ENCODE measurements around the gene DMD. TPM values are rescaled to one million over a fixed set of nuclear protein-coding genes. Genes with fewer than 3 reads are reported as not detected.

The DMD gene
- total and polyA plus RNA-seq, 3 experiments from 2014 or later: 0.03 to 0.48 (median 0.40) TPM

DNA sequence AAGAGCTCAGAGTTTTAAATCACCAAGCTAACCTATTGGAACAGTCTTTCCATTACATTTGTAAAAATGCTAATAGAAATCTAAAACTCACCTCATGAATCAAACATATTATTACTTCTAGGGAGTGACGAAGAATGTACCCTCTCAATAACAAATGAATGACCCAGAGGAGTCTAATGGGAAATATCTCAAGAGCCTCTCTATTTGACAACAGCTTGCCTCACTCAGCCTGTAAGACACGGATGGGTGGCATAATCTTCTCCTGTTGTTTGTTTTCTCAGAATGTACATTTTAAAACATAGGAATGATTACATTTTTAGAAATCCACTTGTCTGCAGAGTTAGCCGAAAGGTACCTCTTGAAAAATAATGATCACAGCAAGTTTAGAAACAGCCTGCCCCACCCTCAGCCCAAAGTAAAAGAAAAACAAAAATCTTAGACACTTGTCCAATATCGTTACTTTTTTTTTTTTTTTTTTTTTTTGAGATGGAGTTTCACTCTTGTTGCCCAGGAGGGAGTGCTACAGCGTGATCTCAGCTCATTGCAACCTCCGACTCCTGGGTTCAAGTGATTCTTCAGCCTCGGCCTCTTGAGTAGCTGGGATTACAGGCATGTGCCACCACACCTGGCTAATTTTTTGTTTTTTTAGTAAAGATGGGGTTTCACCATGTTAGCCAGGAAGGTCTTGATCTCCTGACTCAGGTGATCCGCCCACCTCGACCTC, 1955.9 kb downstream of the DMD start:
- Mint-ChIP-seq H3K4me1 (no peaks in the 10 kb centered on the region), H3K27ac (no peak overlapping the region), H3K4me3 (no peak overlapping the region), H3K36me3 (no peaks in the 10 kb centered on the region), H3K27me3 (peaks cover 0 to 5% of the 10 kb centered on the region in 2 donors), H3K9me3 (peaks cover 0 to 2% (median 0%) of the 10 kb centered on the region in 5 donors)
- H3K36me3 ChIP-seq (ENCODE audit: insufficient read depth, low read length): no peaks in the 10 kb centered on the region
- H3K27me3 ChIP-seq (ENCODE audit: insufficient read depth, low read length, poor library complexity, severe bottlenecking): no peaks in the 10 kb centered on the region
- no peak overlapping the region for H3K4me3 ChIP-seq (ENCODE audit: low read length)
- no peaks in the 10 kb centered on the region for H3K9me3 ChIP-seq (ENCODE audit: low read length)
- no peaks in the 10 kb centered on the region for H3K4me1 ChIP-seq (ENCODE audit: insufficient read depth, low read length)
- H3K27ac ChIP-seq (ENCODE audit: low read depth, low read length): no peak overlapping the region
- CTCF ChIA-PET: no interaction called here
- POLR2A ChIA-PET: no interaction called here
- no peak for DNase-seq

DNA sequence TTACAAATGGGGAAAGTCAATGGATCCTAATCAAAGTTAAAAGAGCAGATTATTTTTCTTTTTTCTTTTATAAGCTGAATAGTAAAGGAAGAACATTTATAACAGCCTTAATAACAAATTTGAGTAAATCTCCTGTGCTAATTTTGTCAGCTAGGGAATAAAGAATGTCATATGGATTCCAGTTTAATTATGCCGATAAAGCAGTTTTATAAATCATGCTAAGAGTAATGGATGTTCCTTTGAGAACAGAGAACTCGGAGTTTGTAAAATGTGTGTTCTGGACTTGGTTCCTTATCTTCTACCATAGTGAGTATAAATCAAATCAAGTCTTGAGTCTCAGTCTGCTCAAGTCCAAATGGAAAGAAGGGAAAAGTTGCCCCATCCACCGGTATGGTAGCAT, 1959.2 kb downstream of the DMD start:
- Histone ChIP-seq H3K4me3 (ENCODE audit: low read length) (no peak overlapping the region), H3K27ac (ENCODE audit: low read depth, low read length) (no peak overlapping the region), H3K9me3 (ENCODE audit: low read length) (no peaks in the 10 kb centered on the region), H3K36me3 (ENCODE audit: insufficient read depth, low read length) (no peaks in the 10 kb centered on the region), H3K4me1 (ENCODE audit: insufficient read depth, low read length) (no peaks in the 10 kb centered on the region), H3K27me3 (ENCODE audit: insufficient read depth, low read length, poor library complexity, severe bottlenecking) (no peaks in the 10 kb centered on the region)
- no peak for DNase-seq
- ChIA-PET CTCF (no interaction called here), POLR2A (no interaction called here)
- Mint-ChIP-seq H3K9me3 (peaks cover 0 to 11% (median 0%) of the 10 kb centered on the region in 5 donors), H3K4me1 (no peaks in the 10 kb centered on the region), H3K4me3 (no peak overlapping the region), H3K27ac (no peak overlapping the region), H3K36me3 (no peaks in the 10 kb centered on the region), H3K27me3 (peaks cover 0 to 5% of the 10 kb centered on the region in 2 donors)

DNA sequence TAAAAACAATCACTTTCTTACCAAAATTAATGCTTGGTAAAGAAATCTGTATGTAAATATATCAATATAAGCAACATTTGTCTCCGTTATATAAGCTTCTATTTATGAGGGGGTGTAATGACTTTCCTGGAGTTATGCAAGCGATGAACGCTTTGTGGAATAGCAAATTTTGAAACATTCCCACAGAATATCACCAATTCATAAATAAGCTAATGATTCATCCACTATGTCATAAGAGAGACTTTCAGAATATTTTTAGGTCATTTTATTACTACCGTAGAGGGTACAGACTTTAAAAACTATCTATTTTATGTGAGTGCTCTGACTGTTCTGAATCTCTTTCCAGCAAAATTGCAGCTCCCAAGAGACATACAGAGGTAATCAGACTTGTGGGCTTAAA, 1960.0 kb downstream of the DMD start:
- no peak overlapping the region for H3K4me3 ChIP-seq (ENCODE audit: low read length)
- Mint-ChIP-seq H3K36me3 (no peaks in the 10 kb centered on the region), H3K27ac (no peak overlapping the region), H3K4me3 (no peak overlapping the region), H3K9me3 (peaks cover 0 to 11% (median 0%) of the 10 kb centered on the region in 5 donors), H3K27me3 (peaks cover 0 to 3% of the 10 kb centered on the region in 2 donors), H3K4me1 (no peaks in the 10 kb centered on the region)
- no peak overlapping the region for H3K27ac ChIP-seq (ENCODE audit: low read depth, low read length)
- H3K27me3 ChIP-seq (ENCODE audit: insufficient read depth, low read length, poor library complexity, severe bottlenecking): no peaks in the 10 kb centered on the region
- POLR2A ChIA-PET: no interaction called here
- CTCF ChIA-PET: no interaction called here
- no peaks in the 10 kb centered on the region for H3K4me1 ChIP-seq (ENCODE audit: insufficient read depth, low read length)
- H3K36me3 ChIP-seq (ENCODE audit: insufficient read depth, low read length): no peaks in the 10 kb centered on the region
- H3K9me3 ChIP-seq (ENCODE audit: low read length): no peaks in the 10 kb centered on the region
- DNase-seq: no peak

DNA sequence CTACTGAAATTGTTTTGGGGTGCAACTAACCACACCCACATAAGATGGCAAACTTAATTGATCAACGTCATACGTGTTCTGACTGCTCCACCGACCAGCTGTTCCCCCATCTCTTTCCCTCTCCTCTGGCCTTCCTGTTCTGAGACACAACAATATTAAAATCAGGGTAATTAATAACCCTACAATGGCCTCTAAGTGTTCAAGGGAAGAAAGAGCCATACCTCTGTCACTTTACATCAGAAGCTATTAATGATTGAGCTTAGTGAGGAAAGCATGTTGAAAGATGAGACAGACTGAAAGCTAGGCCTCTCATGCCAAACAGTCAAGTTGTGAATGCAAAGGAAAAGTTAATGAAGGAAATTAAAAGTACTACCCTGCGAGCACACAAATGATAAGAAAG, 1965.6 kb downstream of the DMD start:
- Histone ChIP-seq H3K4me1 (ENCODE audit: insufficient read depth, low read length) (no peaks in the 10 kb centered on the region), H3K27me3 (ENCODE audit: insufficient read depth, low read length, poor library complexity, severe bottlenecking) (no peaks in the 10 kb centered on the region), H3K9me3 (ENCODE audit: low read length) (no peaks in the 10 kb centered on the region), H3K4me3 (ENCODE audit: low read length) (no peak overlapping the region), H3K27ac (ENCODE audit: low read depth, low read length) (no peak overlapping the region), H3K36me3 (ENCODE audit: insufficient read depth, low read length) (no peaks in the 10 kb centered on the region)
- no peaks in the 10 kb centered on the region for H3K36me3 Mint-ChIP-seq
- H3K4me3 Mint-ChIP-seq: no peak overlapping the region
- ChIA-PET POLR2A (no interaction called here), CTCF (no interaction called here)
- DNase-seq: no peak
- no peak overlapping the region for H3K27ac Mint-ChIP-seq
- peaks cover 0 to 8% (median 0%) of the 10 kb centered on the region in 5 donors for H3K9me3 Mint-ChIP-seq
- H3K27me3 Mint-ChIP-seq: peaks cover 0 to 2% of the 10 kb centered on the region in 2 donors
- H3K4me1 Mint-ChIP-seq: no peaks in the 10 kb centered on the region

DNA sequence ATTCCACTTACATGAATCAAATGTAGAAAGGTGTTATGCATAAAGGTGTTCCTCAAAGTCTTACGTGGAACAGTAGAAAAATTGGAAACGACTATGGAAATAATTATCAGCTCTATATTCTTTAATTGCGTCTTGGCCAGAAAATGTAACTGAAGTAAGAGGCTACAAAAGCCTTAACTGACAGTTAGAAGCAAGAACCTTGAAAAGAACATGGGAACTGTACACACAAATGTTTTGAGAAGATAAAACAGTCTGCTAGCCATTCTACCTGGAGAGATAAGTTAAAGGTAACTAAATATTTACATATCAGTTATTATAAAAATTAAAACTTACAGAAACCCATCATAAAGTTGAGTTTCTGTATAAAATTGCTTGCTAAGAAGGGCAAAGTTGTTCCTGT, 1967.5 kb downstream of the DMD start:
- Mint-ChIP-seq H3K4me3 (no peak overlapping the region), H3K27ac (no peak overlapping the region), H3K27me3 (peaks cover 0 to 2% of the 10 kb centered on the region in 2 donors), H3K36me3 (no peaks in the 10 kb centered on the region), H3K4me1 (no peaks in the 10 kb centered on the region), H3K9me3 (peaks cover 0 to 7% (median 0%) of the 10 kb centered on the region in 5 donors)
- Histone ChIP-seq H3K4me3 (ENCODE audit: low read length) (no peak overlapping the region), H3K27ac (ENCODE audit: low read depth, low read length) (no peak overlapping the region), H3K36me3 (ENCODE audit: insufficient read depth, low read length) (no peaks in the 10 kb centered on the region), H3K9me3 (ENCODE audit: low read length) (no peaks in the 10 kb centered on the region), H3K4me1 (ENCODE audit: insufficient read depth, low read length) (no peaks in the 10 kb centered on the region), H3K27me3 (ENCODE audit: insufficient read depth, low read length, poor library complexity, severe bottlenecking) (no peaks in the 10 kb centered on the region)
- ChIA-PET POLR2A (no interaction called here), CTCF (no interaction called here)
- no peak for DNase-seq

DNA sequence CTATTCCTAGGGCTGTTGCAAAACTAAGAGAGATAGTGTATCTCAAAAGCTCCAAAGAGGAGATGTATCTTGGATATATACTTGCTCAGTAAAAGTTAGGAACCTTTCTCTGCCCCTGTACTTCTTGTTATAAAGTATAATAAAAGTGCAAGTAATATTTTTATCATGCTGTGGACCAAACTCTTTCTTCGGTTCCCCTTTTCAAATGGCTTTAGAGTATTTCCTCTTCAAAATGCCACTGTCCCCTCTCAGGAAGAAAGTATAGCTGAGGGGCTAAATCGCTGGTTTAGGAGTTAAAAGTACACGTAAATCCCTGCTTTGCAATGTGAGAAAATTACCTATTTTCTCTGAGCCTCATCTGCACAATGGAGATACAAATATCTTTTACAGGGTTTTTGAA, 1970.4 kb downstream of the DMD start:
- Histone ChIP-seq H3K27me3 (ENCODE audit: insufficient read depth, low read length, poor library complexity, severe bottlenecking) (no peaks in the 10 kb centered on the region), H3K27ac (ENCODE audit: low read depth, low read length) (no peak overlapping the region), H3K4me1 (ENCODE audit: insufficient read depth, low read length) (no peaks in the 10 kb centered on the region), H3K9me3 (ENCODE audit: low read length) (no peaks in the 10 kb centered on the region), H3K4me3 (ENCODE audit: low read length) (no peak overlapping the region), H3K36me3 (ENCODE audit: insufficient read depth, low read length) (no peaks in the 10 kb centered on the region)
- ChIA-PET POLR2A (no interaction called here), CTCF (no interaction called here)
- Mint-ChIP-seq H3K27me3 (peaks cover 0 to 2% of the 10 kb centered on the region in 2 donors), H3K27ac (no peak overlapping the region), H3K4me3 (no peak overlapping the region), H3K36me3 (no peaks in the 10 kb centered on the region), H3K4me1 (no peaks in the 10 kb centered on the region), H3K9me3 (peaks cover 0 to 3% (median 0%) of the 10 kb centered on the region in 5 donors)
- DNase-seq: no peak

DNA sequence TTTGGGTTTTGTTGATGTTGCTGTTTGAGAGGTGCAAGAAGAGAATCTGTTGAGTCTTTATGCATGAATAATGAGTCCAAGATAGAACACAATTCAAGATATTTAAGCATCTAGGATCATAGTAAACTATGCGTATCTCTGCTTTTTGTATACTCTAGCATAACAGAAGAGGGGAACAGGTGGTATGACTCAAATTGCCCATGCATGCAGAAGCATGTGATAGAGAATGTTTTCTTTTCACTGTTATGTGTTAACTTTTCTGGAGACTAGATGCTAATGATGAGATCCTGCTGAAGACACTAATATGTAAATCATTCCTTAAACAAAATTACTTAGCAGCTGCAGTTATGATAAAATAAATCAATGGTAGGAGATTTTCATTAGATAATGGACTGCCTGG, 1974.2 kb downstream of the DMD start:
- H3K36me3 Mint-ChIP-seq: no peaks in the 10 kb centered on the region
- POLR2A ChIA-PET: no interaction called here
- Histone ChIP-seq H3K36me3 (ENCODE audit: insufficient read depth, low read length) (no peaks in the 10 kb centered on the region), H3K4me3 (ENCODE audit: low read length) (no peak overlapping the region), H3K27ac (ENCODE audit: low read depth, low read length) (no peak overlapping the region), H3K4me1 (ENCODE audit: insufficient read depth, low read length) (no peaks in the 10 kb centered on the region), H3K9me3 (ENCODE audit: low read length) (no peaks in the 10 kb centered on the region), H3K27me3 (ENCODE audit: insufficient read depth, low read length, poor library complexity, severe bottlenecking) (no peaks in the 10 kb centered on the region)
- CTCF ChIA-PET: no interaction called here
- no peak overlapping the region for H3K27ac Mint-ChIP-seq
- peaks cover 0 to 1% of the 10 kb centered on the region in 2 donors for H3K27me3 Mint-ChIP-seq
- no peak for DNase-seq
- H3K4me1 Mint-ChIP-seq: no peaks in the 10 kb centered on the region
- H3K4me3 Mint-ChIP-seq: no peak overlapping the region
- peaks cover 0 to 5% (median 0%) of the 10 kb centered on the region in 5 donors for H3K9me3 Mint-ChIP-seq

DNA sequence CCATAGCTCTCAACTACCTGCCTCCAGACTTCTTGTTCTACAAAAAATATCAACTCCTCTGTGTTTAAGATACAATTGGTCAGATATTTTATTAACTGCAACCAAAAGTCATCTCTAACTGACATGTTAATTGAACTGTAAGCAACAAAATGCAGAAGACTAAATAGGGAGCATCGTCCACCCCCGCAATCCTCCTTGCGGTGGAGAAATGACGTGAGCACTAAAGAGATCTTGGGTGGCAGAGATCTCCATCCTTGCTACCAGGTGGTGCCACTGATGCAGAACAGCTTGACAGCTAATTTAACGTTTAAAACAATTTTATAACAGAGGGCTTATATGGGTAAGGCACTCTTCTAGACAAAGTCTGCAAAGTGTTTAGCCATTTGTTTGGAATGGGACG, 1975.1 kb downstream of the DMD start:
- Histone ChIP-seq H3K4me1 (ENCODE audit: insufficient read depth, low read length) (no peaks in the 10 kb centered on the region), H3K27ac (ENCODE audit: low read depth, low read length) (no peak overlapping the region), H3K9me3 (ENCODE audit: low read length) (no peaks in the 10 kb centered on the region), H3K36me3 (ENCODE audit: insufficient read depth, low read length) (no peaks in the 10 kb centered on the region), H3K27me3 (ENCODE audit: insufficient read depth, low read length, poor library complexity, severe bottlenecking) (no peaks in the 10 kb centered on the region), H3K4me3 (ENCODE audit: low read length) (no peak overlapping the region)
- peaks cover 0 to 5% (median 0%) of the 10 kb centered on the region in 5 donors for H3K9me3 Mint-ChIP-seq
- no peaks in the 10 kb centered on the region for H3K4me1 Mint-ChIP-seq
- no peak overlapping the region for H3K4me3 Mint-ChIP-seq
- POLR2A ChIA-PET: no interaction called here
- peaks cover 0 to 1% of the 10 kb centered on the region in 2 donors for H3K27me3 Mint-ChIP-seq
- H3K27ac Mint-ChIP-seq: no peak overlapping the region
- no peaks in the 10 kb centered on the region for H3K36me3 Mint-ChIP-seq
- CTCF ChIA-PET: no interaction called here
- DNase-seq: no peak

Measured in CD8-positive, alpha-beta memory T cell (primary cell).